ENCODE measurements around the gene UNKL.
A peak's percentile ranks its signal among the peaks of the same experiment; 100 is the strongest.

Gene UNKL

DNA sequence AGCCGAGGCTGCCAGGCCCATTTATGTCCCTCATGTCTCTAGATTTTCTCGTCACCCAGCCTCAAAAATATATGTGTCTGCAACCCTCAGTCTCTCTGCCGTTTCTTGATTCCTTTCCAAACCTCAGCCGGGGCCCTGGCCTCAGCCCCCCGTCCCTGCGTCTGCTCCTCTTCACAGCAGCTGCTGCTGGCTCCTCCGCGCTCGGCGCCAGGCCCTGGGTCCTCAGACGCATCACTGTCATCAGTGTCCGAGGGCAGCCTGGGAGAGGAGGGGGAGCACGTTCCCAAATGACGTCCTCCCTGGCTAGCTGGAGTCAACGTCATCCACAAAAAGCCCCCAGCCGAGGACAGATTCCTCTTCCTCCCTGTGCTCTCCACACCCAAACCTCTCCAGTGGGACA, 65.2 kb downstream of the UNKL start:
- no peak for DNase-seq

DNA sequence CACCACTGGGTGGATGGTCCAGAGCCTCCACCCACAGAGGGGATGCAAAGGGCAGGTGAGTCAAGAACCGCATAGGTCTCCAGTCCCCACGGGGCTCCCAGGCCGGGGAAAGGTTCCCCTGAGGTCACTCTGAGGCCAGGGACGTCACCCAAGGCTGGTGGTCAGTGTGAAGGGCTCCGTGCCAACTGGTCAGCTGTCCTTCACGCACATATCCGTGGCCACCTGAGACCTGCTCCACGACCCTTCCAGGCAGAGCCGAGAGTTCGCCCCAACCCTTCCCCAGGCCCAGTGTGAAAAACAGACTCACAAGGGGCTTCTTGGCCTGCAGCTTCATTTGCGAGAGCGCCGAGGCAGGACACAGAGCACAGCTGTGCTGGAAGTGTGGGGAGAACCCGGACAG, 65.6 kb downstream of the UNKL start:
- DNase-seq = no peak

DNA sequence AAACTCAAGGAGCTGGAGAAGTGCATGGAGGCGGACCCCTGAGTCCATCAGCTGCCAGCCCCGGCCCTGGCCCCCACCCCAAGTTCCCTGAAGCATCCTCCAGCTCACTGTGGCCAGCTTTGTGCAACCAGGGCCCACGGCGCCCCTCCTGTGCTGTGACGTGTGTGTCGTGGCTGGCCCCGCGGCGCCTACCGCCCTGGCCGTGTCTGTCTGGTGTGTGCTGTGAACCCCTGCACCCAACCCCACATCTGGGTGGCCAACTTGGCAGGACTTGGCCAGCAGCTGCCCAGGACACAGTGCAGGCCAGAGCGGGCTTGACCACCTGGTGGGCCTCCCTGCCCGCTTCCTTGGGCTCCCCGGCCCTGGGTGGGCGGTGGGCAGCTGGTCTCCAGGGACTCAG, 66.1 kb downstream of the UNKL start:
- DNase-seq = no peak

DNA sequence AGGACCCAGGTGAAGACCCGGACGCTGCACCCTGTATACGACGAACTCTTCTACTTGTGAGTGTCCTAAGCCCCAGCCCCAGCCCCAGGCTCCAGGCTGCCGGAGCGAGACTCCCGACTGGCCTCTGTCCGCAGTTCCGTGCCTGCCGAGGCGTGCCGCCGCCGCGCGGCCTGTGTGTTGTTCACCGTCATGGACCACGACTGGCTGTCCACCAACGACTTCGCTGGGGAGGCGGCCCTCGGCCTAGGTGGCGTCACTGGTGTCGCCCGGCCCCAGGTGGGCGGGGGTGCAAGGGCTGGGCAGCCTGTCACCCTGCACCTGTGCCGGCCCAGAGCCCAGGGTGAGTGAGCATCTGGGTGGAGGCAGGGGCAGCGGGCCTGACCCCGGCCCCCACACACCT, 66.5 kb downstream of the UNKL start:
- DNase-seq = no peak

DNA sequence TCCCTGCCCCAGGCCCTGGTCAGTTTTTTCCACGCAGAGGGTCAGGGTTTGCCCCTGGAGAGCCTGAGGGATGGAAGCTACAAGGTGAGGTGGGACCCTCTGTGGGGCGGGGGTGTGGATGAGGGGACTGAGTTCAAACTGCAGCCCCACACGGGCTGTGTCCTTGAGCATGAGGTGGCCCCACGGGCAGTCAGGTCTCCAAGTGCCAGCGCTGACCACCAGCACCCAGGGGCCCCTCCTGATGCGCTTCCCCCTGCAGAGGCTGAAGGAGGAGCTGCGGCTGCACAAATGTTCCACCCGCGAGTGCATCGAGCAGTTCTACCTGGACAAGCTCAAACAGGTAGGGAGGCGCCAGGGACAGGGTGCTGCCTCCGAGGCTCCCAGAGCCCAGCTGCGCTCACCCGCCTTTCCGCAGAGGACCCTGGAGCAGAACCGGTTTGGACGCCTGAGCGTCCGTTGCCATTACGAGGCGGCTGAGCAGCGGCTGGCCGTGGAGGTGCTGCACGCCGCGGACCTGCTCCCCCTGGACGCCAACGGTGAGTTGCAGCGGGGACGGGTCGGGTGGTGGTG, 67.1 kb downstream of the UNKL start:
- DNase-seq = no peak

DNA sequence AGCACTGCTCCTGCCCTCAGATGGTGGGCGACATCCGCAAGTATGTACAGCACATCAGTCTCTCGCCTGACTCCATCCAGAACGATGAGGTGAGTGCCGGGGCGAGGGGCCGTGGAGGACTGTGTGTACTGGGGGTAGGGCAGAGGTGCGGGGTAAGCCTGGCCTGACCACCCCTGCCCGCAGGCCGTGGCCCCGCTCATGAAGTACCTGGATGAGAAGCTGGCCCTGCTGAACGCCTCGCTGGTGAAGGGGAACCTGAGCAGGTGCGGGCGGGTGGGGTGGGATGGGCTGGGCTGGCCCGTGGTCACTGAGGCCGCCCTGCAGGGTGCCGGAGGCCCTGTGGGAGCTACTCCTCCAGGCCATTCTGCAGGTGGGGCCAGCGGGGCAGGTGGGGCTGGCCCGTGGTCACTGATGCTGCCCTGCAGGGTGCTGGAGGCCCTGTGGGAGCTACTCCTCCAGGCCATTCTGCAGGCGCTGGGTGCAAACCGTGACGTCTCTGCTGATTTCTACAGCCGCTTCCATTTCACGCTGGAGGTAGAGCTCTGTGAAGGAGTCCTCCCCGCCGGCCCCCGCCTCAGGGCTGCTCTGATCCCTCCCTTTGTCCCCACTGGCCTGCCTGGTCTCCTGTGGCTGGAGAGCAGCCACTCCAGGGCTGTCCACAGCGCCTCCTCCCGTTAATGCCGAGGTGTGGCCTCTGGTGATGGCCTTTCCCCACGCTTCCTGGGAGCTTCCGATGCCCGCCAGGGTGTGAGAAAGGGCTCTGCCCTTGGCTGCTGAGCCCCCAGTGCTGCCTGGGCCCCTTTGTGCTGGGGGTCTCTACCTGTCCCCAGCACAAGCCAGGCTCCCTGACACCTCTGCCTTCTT, 67.8 kb downstream of the UNKL start:
- no peak for DNase-seq

DNA sequence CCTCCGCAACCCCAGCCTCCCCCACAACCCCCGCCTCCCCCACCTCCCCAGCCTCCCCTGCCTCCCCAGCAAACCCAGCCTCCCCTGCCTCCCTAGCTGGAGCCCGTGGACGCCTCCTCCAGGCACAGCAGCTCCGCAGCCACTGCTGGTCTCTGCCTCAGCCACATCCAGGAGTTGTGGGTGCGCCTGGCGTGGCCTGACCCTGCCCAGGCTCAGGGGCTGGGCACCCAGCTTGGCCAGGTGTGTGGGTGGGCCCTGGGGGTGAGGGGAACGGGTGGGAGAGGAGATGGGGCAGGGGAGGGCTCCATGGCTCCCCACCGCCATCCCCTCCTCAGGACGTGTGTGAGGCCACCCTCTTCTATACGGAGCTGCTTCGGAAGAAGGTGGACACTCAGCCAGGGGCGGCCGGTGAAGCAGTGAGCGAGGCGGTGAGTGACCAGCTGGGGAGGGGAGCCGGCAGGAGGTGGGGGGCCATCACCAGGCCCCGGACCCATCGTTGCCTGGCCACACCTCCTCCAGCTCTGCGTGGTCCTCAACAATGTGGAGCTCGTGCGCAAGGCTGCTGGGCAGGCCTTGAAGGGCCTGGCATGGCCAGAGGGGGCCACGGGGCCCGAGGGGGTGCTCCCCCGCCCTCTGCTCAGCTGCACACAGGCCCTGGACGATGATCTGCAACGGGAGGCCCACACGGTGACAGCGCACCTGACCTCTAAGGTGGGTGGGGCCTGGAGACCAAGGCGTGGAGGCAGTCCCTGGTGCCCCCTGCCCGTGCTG, 68.7 kb downstream of the UNKL start:
- no peak for DNase-seq

DNA sequence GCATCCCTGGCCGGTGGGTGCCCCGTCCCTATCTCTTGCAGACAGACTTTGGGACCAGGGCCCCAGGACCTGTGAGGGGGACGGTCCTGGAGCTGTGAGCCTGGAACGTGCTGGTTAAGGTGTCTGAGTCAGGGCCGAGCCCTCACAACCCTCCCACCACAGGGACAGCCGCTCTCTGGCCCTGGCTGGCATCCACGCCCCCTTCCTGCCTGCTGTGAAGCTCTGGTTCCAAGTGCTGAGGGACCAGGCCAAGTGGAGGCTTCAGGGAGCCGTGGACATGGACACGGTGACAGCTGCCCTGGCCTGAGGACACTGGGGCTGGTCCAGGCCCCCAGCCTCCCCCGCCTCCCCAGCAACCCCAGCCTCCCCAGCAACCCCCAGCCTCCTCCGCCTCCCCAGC, 69.4 kb downstream of the UNKL start:
- no peak for DNase-seq

DNA sequence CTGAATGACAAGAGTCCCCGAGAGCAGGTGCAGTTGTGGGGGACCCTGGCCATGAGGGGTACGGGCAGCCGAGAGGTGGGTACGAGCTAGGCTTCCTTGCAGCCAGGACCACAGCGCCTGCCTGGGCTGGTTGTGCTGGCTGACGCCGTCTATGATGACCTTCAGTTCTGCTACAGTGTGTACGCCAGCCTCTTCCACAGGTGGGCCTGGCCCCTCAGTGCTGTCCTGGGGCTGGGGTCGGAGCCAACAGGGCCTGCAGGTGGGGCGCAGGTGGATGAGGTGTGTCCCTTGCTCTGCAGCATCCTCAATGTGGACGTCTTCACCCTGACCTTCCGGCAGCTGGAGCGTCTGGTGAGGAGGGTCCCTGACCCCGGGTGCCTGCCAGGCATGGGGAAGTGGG, 70.0 kb downstream of the UNKL start:
- DNase-seq = no peak

DNA sequence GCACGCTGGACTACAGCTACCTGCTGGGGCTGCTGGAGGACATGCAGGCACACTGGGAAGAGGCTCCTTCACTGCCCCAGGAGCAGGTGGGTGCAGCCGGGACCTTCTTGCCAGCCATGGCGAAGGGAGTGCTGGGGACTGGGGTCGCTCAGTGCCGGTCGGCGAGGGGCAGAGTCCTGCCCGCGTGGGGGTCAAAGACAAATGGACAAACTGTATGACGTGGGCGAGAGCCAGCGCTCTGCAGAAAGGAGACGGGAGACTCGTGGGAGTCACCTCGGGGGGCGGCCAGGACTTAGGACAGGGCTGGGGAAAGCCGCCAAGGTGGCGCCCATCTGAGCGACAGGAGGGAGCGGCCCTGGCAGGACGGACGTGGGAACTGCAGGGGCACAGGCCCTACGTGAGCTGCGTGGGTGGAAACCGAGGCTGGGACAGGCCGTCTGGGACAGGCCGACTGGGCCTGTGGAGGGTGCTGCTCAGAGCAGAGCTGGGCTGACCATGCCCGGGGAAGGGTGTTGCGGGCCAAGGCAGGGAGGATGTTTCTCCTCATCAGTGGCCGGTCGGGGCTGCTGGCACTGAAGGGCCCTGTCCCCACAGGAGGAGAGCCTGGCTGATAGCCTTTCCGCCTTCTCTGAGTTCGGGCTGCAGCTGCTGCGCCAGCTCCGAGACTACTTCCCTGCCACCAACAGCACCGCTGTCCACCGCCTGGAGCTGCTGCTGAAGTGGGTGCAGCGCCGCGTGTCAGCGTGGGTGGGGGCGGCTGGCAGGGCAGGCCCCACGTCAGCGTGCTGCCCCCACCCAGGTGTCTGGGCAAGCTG, 70.9 kb downstream of the UNKL start:
- no peak for DNase-seq

DNA sequence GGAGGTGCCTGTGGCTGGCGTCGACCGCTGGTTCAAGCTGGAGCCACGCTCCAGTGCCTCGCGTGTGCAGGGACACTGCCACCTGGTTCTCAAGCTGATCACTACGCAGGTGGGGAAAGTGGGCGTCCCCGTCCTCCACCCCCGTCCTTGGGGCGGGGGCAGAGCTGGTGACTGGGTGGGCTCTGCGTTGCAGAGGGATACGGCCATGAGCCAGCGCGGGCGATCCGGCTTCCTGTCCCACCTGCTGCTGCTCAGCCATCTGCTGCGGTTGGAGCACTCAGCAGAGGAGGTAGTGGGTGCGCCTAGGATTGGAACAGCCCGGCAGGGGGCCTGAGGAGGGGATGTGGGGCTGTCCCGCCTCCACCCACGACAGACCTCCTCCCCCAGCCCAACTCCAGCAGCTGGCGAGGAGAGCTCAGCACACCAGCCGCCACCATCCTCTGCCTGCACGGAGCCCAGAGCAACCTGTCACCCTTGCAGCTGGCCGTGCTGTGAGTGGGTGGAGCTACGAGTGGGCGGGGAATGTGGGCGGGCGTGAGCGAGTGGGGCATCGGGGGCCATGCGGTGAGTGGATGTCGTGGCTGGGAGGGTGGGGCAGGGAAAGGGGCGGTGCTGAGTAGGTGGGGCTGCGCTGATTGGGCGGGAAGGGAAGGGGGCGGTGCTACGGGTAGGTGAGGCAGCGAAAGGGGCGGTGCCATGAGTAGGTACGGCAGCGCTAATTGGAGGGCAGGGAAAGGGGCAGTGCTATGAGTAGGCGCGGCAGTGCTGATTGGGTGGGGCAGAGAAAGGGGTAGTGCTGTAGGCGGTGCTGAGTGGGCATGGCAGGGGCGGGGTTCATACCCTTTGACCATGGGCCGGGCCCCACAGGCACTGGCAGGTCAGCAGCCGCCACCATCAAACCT, 71.7 kb downstream of the UNKL start:
- peak; percentile 84 to 96 for DNase-seq

DNA sequence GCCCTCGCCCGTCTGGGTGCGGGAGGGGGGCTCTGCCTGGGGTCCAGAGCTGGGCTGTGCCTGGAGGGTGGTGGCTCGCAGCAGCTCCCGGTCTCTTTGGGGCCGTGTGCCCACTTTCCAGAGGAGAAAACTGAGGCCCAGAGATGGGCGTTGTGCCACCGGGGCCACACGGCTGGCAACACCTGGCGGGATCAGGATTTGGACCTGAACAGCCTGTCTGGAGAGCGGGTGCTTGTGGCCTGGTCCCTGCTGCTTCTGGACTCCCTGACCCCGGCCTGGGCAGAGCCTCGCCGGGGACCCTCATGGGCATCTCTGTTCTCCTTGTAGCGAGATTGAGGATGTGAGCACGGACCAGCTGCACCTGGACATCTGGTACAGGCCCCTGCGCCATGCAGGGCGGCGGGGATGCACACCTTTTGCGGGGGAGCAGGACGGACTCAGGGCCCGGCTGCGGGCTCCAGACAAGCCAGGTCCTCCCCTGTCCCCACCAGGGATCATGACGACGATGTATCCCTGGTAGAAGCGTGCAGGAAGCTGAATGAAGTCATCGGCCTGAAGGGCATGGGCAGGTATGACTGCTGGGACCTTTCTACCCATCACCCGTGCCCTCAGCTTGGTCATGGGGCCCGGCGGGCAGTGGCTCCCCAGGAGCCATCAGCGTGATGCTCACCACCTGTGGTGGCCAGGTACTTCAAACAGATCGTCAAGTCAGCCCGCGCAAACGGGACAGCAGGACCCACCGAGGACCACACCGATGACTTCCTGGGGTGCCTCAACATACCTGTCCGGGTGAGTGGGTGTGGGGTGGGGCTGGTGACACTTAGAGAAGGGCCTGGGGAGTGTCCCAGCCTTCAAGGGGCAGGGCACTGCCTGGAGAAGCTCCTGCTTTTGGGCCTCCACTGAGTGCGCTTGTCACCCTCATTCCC, 72.7 kb downstream of the UNKL start:
- DNase-seq = no peak

DNA sequence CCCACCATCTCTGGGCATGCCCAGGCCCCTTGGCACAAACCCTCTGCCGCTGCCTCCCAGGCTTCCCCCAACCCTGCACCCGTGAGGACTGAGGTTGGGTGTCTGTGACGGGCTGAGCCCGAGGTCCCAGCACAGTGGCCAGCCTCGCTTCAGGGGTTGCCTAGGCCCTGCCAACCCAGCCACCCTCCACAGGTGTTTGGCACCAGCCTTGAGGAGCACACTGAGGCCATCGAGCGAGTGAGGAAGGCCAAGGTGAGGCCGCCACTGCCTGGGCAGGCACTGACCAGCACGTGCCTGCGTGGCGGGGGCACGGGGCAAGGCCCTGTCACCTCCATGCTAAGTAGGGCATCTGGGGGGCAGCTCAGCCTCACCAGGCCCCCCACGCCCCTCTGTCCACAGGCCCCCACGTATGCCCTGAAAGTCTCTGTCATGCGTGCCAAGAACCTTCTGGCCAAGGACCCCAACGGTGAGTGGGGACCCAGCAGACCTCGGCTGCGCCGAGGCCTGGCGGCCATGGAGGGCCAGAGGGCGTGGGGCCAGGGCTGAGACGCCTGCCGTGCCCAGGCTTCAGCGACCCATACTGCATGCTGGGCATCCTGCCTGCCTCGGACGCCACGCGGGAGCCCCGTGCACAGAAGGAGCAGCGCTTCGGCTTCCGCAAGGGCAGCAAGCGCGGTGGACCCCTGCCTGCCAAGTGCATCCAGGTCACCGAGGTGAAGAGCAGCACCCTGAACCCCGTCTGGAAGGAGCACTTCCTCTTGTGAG, 73.6 kb downstream of the UNKL start:
- DNase-seq = no peak

DNA sequence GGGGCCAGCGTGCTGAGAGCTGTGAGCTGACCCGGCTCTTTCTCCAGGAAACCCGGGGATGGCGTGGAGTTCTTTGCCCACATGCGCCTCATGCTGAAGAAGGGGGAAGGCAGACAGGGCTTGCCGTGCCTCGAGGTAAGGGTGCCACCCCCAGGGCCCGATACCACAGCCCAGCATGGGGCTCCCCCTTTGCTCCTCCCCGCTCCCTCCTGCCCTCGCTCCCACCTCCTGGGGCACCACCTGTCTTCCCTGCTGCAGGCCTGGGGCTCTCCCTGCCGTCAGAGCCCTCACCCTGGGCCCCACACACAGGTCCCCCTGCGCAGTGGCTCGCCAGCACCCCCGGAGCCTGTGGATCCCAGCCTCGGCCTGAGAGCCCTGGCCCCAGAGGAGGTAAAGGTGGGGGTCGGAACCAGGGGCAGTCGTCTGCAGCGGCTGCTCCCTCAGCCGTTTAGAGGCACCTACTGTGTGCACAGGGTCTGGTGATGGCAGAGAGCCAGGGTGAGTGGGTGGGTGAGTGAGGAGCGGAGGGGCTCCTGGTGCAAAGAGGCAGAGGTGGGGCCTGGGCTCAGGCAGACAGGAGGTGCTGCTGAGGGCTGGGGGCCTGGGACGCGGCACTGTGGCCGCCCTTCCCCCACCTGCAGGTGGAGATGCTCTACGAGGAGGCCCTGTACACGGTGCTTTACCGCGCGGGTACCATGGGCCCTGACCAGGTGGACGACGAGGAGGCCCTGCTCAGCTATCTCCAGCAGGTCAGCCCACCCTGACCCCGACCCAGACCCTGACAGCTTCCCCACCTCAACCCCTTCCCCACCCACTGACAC, 75.4 kb downstream of the UNKL start:
- DNase-seq = no peak

DNA sequence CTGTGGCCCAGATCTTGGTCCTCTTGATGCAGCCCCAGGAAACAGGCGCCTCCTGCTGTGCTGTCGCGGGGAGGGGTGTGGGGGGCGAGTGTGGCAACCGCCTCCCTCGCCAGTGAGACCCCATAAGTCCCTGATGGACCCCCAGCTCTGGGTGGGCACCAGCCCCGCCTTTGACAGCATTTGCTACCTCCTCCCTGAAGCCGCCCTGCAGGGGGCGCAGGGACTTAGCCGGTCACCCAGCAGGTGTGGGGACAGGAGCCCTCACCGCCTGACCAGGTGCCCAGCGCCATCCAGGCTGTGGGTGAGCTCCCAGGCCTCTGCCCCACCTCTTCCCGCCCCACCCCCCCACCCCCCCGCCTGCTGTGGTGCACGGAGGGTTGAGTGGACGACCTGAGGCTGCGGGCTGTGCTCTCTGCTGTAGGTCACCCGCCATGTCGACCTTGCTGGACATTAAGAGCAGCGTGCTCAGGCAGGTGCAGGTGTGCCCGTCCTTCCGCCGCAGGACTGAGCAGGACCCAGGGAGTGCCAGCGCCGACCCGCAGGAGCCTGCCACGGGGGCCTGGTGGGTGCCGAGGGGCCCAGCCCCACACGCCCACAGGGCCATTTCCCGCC, 76.3 kb downstream of the UNKL start:
- DNase-seq = no peak

DNA sequence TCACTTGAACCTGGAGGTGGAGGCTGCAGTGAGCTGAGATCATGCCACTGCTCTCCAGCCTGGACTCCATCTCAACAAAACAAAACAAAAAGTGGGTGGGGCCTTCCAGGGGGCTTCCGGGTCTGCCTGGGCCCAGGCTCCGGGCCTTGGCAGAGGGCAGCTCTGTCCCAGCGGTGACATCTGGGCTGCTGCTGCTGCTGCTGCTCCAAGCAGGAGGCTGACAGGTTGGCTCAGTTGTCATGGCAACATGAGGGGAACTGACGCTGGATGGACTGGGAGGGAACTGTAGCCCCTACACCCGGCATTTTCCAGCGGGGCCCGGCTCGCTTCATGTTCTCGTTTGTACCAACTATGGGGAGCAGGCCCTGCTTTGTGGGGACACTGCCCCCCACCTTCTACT, 77.0 kb downstream of the UNKL start:
- DNase-seq = no peak

DNA sequence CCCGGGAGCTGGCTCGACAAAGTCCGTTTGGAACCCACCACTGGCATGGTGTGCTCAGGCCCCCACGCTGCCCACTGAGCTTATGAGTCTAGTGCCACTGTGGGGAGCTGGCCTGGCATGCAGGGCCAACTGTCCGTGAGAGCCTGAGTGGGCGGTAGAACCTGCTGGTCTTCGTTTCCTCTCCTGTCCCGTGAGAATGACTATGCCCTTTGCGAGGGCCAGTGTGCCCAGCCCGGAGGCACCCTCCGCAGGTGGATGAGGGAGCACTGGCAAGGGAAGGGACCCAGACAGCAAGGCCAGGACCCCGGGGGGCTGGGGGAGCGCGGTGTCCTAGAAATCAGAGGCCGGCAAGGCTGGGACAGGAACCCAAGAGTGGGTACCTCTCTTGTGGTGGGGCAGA, 77.9 kb downstream of the UNKL start:
- DNase-seq = no peak

DNA sequence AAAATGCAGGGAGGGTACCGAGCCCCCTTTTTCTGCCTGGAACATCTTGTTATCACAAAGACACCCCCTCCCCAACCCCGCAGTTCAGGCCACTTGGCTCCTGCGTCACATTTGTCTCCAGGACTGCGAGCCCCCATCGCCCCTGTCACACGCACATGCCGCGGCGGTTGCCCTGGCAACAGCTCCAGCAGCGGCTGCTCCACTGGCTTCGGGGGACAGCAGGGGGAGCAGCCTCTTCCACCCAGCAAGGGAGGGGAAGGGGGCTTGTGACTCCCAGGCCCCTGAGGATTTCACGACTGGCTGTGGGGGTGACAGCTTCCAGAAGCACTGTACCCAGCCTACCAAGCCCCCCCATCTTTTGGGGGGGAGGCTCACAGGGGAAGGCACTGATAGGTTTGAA, 78.5 kb downstream of the UNKL start:
- no peak for DNase-seq
